ENCODE results near the gene INCENP. TPM values are rescaled to one million over a fixed set of nuclear protein-coding genes. Genes with fewer than 3 reads are reported as not detected.

The INCENP gene
- polyA plus RNA-seq, 1 donor (not counting 4 experiments of a cell fraction or from before 2014, with no cell fraction given), result 12.7 TPM

DNA sequence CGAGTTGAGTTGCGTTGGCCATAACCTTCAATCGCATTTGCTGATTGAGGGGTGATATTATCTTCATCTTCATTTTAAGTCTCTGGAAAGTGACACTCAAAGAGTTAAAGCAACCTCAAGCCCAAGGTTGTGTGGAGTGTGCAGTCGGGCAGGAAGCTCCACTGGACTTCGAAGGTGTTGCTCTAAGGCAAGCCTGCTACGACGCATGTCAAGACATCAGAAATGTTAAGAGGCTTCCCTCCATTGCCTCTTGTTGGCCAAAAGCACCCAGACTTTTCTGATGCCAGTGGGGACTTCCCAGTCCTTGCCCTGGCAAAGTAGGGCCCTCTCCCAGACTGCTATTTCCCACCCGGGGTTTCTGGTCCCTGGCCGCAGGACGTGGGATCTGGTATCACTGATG lies 42.6 kb downstream of the INCENP start:
- no peaks in the 10 kb centered on the region for H3K9me3 ChIP-seq (ENCODE audit: control insufficient read depth, low read depth, low read length)
- no peaks in the 10 kb centered on the region for H3K36me3 ChIP-seq (ENCODE audit: control insufficient read depth in 2 of 2, extremely low read depth in 1 of 2, insufficient read depth in 2 of 2, low read length in 2 of 2)
- no peak overlapping the region for H3K27ac ChIP-seq (ENCODE audit: control insufficient read depth, insufficient read depth, low read length)
- no peaks in the 10 kb centered on the region for H3K79me2 ChIP-seq (ENCODE audit: control insufficient read depth, insufficient read depth, low read length)
- H3K4me2 ChIP-seq (ENCODE audit: control insufficient read depth, extremely low read depth, insufficient read depth, low read depth, low read length), result no peak overlapping the region
- TF ChIP-seq, protein P1, sequence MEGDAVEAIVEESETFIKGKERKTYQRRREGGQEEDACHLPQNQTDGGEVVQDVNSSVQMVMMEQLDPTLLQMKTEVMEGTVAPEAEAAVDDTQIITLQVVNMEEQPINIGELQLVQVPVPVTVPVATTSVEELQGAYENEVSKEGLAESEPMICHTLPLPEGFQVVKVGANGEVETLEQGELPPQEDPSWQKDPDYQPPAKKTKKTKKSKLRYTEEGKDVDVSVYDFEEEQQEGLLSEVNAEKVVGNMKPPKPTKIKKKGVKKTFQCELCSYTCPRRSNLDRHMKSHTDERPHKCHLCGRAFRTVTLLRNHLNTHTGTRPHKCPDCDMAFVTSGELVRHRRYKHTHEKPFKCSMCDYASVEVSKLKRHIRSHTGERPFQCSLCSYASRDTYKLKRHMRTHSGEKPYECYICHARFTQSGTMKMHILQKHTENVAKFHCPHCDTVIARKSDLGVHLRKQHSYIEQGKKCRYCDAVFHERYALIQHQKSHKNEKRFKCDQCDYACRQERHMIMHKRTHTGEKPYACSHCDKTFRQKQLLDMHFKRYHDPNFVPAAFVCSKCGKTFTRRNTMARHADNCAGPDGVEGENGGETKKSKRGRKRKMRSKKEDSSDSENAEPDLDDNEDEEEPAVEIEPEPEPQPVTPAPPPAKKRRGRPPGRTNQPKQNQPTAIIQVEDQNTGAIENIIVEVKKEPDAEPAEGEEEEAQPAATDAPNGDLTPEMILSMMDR (optimal IDR thresholded peaks at IDR 0.05 in 1 of 3, IDR thresholded peaks at IDR 0.05 in 1 of 3, conservative IDR thresholded peaks at IDR 0.05 in 1 of 3; ENCODE audit: extremely low read depth in 1 of 3, insufficient read depth in 2 of 3, low read length in 3 of 3), result no peak
- TF ChIP-seq EZH2 (IDR thresholded peaks at IDR 0.05; ENCODE audit: low read length), result no peak
- no peaks in the 10 kb centered on the region for H4K20me1 ChIP-seq (ENCODE audit: control insufficient read depth, extremely low read depth, insufficient read depth, low read length)
- dilution Hi-C loops (cut with MboI; ENCODE audit: extremely low pct_ligation_motif_present, low sequenced_read_pairs), result no loop called here
- H3K4me3 ChIP-seq (ENCODE audit: control insufficient read depth in 2 of 3, extremely low read depth in 1 of 3, insufficient read depth in 2 of 3, low read depth in 1 of 3, low read length in 3 of 3), result no peak overlapping the region
- no peak for DNase-seq (ENCODE audit: low read depth, low spot score)
- peaks cover 6% of the 10 kb centered on the region for H3K27me3 ChIP-seq (ENCODE audit: control insufficient read depth, extremely low read depth, insufficient read depth, low read length)
- FAIRE-seq, result no peak
- no peak overlapping the region for H3K9ac ChIP-seq (ENCODE audit: control insufficient read depth, extremely low read depth, insufficient read depth, low read length)
- no peaks in the 10 kb centered on the region for H3K4me1 ChIP-seq (ENCODE audit: control insufficient read depth, extremely low read depth, insufficient read depth, low read length)
- no peaks in the 10 kb centered on the region for H3K9me1 ChIP-seq (ENCODE audit: control insufficient read depth, extremely low read depth, insufficient read depth, low read length)
- H2AFZ ChIP-seq (ENCODE audit: control insufficient read depth, low read length), result no peak overlapping the region

- H3K36me3 ChIP-seq (ENCODE audit: control insufficient read depth in 2 of 2, extremely low read depth in 1 of 2, insufficient read depth in 2 of 2, low read length in 2 of 2), result no peaks in the 10 kb centered on the region
- H2AFZ ChIP-seq (ENCODE audit: control insufficient read depth, low read length), result peak overlapping the region; percentile 4
- H3K79me2 ChIP-seq (ENCODE audit: control insufficient read depth, insufficient read depth, low read length), result no peaks in the 10 kb centered on the region
- DNase-seq (ENCODE audit: low read depth, low spot score) (no peak), FAIRE-seq (no peak)
- no peaks in the 10 kb centered on the region for H3K9me3 ChIP-seq (ENCODE audit: control insufficient read depth, low read depth, low read length)
- no peak overlapping the region for H3K9ac ChIP-seq (ENCODE audit: control insufficient read depth, extremely low read depth, insufficient read depth, low read length)
- H3K4me3 ChIP-seq (ENCODE audit: control insufficient read depth in 2 of 3, extremely low read depth in 1 of 3, insufficient read depth in 2 of 3, low read depth in 1 of 3, low read length in 3 of 3), result no peak overlapping the region
- no peaks in the 10 kb centered on the region for H3K9me1 ChIP-seq (ENCODE audit: control insufficient read depth, extremely low read depth, insufficient read depth, low read length)
- peaks cover 6% of the 10 kb centered on the region for H3K27me3 ChIP-seq (ENCODE audit: control insufficient read depth, extremely low read depth, insufficient read depth, low read length)
- H3K4me2 ChIP-seq (ENCODE audit: control insufficient read depth, extremely low read depth, insufficient read depth, low read depth, low read length), result no peak overlapping the region
- H3K4me1 ChIP-seq (ENCODE audit: control insufficient read depth, extremely low read depth, insufficient read depth, low read length), result no peaks in the 10 kb centered on the region
- H4K20me1 ChIP-seq (ENCODE audit: control insufficient read depth, extremely low read depth, insufficient read depth, low read length), result no peaks in the 10 kb centered on the region
- dilution Hi-C loops (cut with MboI; ENCODE audit: extremely low pct_ligation_motif_present, low sequenced_read_pairs), result no loop called here
- TF ChIP-seq, protein P1 (optimal IDR thresholded peaks at IDR 0.05 in 1 of 3, IDR thresholded peaks at IDR 0.05 in 1 of 3, conservative IDR thresholded peaks at IDR 0.05 in 1 of 3; ENCODE audit: extremely low read depth in 1 of 3, insufficient read depth in 2 of 3, low read length in 3 of 3), result no peak
- no peak for TF ChIP-seq EZH2 (IDR thresholded peaks at IDR 0.05; ENCODE audit: low read length)
- H3K27ac ChIP-seq (ENCODE audit: control insufficient read depth, insufficient read depth, low read length), result no peak overlapping the region
Measured at GRCh38 chr11:62169448-62169847, 45.6 kb downstream of the INCENP start.

Data from keratinocyte (primary cell).